OCI-LY3 (cell line): Measurements from ENCODE around the gene UBAP2L.

Experiments
- H2AFZ ChIP-seq: fragments of 200-600, 300-600 bp; shearing (Covaris generic); 2 replicates; pipeline ENCODE4 v1.6.0; 2014; ENCODE audit warnings: antibody characterized with exemption, low read depth, low read length
- H3K27ac ChIP-seq: fragments of 200-600, 300-600 bp; sonication (generic); 2 replicates; pipeline ENCODE4 v1.5.1; 2014; ENCODE audit warnings: mild to moderate bottlenecking, low read length, moderate library complexity, mixed read lengths
- H3K27me3 ChIP-seq: fragments of 200-600, 300-600 bp; sonication (generic); 2 replicates; pipeline ENCODE4 v1.6.1; 2014; ENCODE audit warnings: low read depth, low read length, mixed read lengths
- H3K36me3 ChIP-seq: fragments of 200-600, 300-600 bp; sonication (generic); replicated peaks from 2 replicates; pipeline ENCODE3; 2014; ENCODE audit warnings: low read depth, low read length, mixed read lengths
- H3K4me1 ChIP-seq: fragments of 300-600, 200-600 bp; sonication (generic); 2 replicates; pipeline ENCODE4 v1.6.1; 2014; ENCODE audit warnings: low read length, mixed read lengths
- H3K4me2 ChIP-seq: fragments of 200-600, 300-600 bp; sonication (generic); 2 replicates; pipeline ENCODE4 v1.6.1; 2014; ENCODE audit warnings: low read length, mixed read lengths
- H3K4me3 ChIP-seq: fragments of 300-600, 200-600 bp; sonication (generic); 2 replicates; pipeline ENCODE4 v1.5.1; 2014; ENCODE audit warnings: antibody characterized with exemption, mild to moderate bottlenecking, low read length, moderate library complexity
- H3K79me2 ChIP-seq: fragments of 300-600, 200-600 bp; shearing (Covaris generic); 2 replicates; pipeline ENCODE4 v1.6.1; 2014; ENCODE audit warnings: mild to moderate bottlenecking, low read length, mixed read lengths
- H3K9ac ChIP-seq: fragments of 300-600, 200-600 bp; shearing (Covaris generic); 2 replicates; pipeline ENCODE4 v1.6.0; 2014; ENCODE audit warnings: mild to moderate bottlenecking, low read length, moderate library complexity
- H3K9me3 ChIP-seq: fragments of 200-600, 300-600 bp; shearing (Covaris generic); 2 replicates; pipeline ENCODE4 v1.6.1; 2014; ENCODE audit warnings: low read length, mixed read lengths; ENCODE audit not compliant: insufficient read depth
- H4K20me1 ChIP-seq: fragments of 200-600, 300-600 bp; sonication (generic); 2 replicates; pipeline ENCODE4 v1.6.1; 2016; ENCODE audit warnings: low read length, mixed read lengths; ENCODE audit not compliant: insufficient read depth
- CTCF ChIP-seq: fragments of 200-600, 300-600 bp; sonication (generic); IDR thresholded peaks from 2 replicates; pipeline ENCODE4 v1.5.1; 2014; ENCODE audit warnings: antibody characterized with exemption, low read length, low read depth
- EZH2phosphoT487 ChIP-seq: fragments of 200-600 bp; shearing (Covaris generic); IDR thresholded peaks from 2 replicates; pipeline ENCODE4 v1.6.1; 2018; ENCODE audit warnings: antibody characterized with exemption, mixed run types, low read depth

UBAP2L gene

GRCh38 chr1:154240294-154240833 is 19.6 kb downstream of the UBAP2L start:
- H3K36me3 ChIP-seq, result peaks cover 89% of the 10 kb centered on the region
- H2AFZ ChIP-seq, result no peak overlapping the region
- no peak overlapping the region for H3K4me2 ChIP-seq
- H3K9me3 ChIP-seq, result no peaks in the 10 kb centered on the region
- H3K9ac ChIP-seq, result no peak overlapping the region
- no peak overlapping the region for H3K4me3 ChIP-seq
- peaks cover 59% of the 10 kb centered on the region for H3K79me2 ChIP-seq
- H3K27ac ChIP-seq, result no peak overlapping the region
- no peaks in the 10 kb centered on the region for H3K4me1 ChIP-seq
- no peaks in the 10 kb centered on the region for H3K27me3 ChIP-seq
- peaks cover 47% of the 10 kb centered on the region for H4K20me1 ChIP-seq
- TF ChIP-seq EZH2phosphoT487 (no peak), CTCF (no peak)

GRCh38 chr1:154241703-154242351 is 21.1 kb downstream of the UBAP2L start:
- TF ChIP-seq EZH2phosphoT487, result no peak
- no peak for TF ChIP-seq CTCF
- Histone ChIP-seq H3K4me1 (no peaks in the 10 kb centered on the region), H3K9me3 (no peaks in the 10 kb centered on the region), H3K27ac (no peak overlapping the region), H3K36me3 (peaks cover 86% of the 10 kb centered on the region), H3K4me3 (no peak overlapping the region), H3K4me2 (no peak overlapping the region), H3K27me3 (no peaks in the 10 kb centered on the region), H3K9ac (no peak overlapping the region), H4K20me1 (peaks cover 38% of the 10 kb centered on the region), H2AFZ (no peak overlapping the region), H3K79me2 (peaks cover 46% of the 10 kb centered on the region)

- Histone ChIP-seq H3K36me3 (peaks cover 85% of the 10 kb centered on the region), H3K4me2 (no peak overlapping the region), H3K4me3 (no peak overlapping the region), H3K27me3 (no peaks in the 10 kb centered on the region), H3K9ac (no peak overlapping the region), H3K4me1 (no peaks in the 10 kb centered on the region), H3K9me3 (no peaks in the 10 kb centered on the region), H3K79me2 (no peaks in the 10 kb centered on the region), H3K27ac (no peak overlapping the region), H4K20me1 (no peaks in the 10 kb centered on the region), H2AFZ (no peak overlapping the region)
- TF ChIP-seq CTCF (no peak), EZH2phosphoT487 (no peak)
Measured at GRCh38 chr1:154253671-154254070, 32.9 kb downstream of the UBAP2L start.

- Histone ChIP-seq H3K4me3 (no peak overlapping the region), H3K27ac (no peak overlapping the region), H3K79me2 (peaks cover 5% of the 10 kb centered on the region; the same call in 1 of the 2 replicates), H3K27me3 (no peaks in the 10 kb centered on the region), H3K36me3 (peaks cover 86% of the 10 kb centered on the region), H3K4me2 (no peak overlapping the region), H3K9ac (no peak overlapping the region), H3K9me3 (no peaks in the 10 kb centered on the region), H2AFZ (no peak overlapping the region), H4K20me1 (no peaks in the 10 kb centered on the region), H3K4me1 (no peaks in the 10 kb centered on the region)
- TF ChIP-seq EZH2phosphoT487, result no peak
- TF ChIP-seq CTCF, result no peak
Measured at GRCh38 chr1:154256686-154257085, 35.9 kb downstream of the UBAP2L start.
